A375 (cell line): ENCODE measurements around the gene NPLOC4. TPM values are rescaled to one million over a fixed set of nuclear protein-coding genes. Genes with fewer than 3 reads are reported as not detected.

ENCODE experiments used
- small RNA-seq: library from RNA; depleted of rRNA; stranded (forward); fragments of <200 nt; gene quantifications from one replicate; pipeline ENCODE3, GENCODE V24; 2014
- total RNA-seq: library from RNA; depleted of rRNA; stranded (reverse); fragments of >200 nt; shearing (Covaris generic); gene quantifications from 2 replicates; pipeline ENCODE4 v1.2.3, GENCODE V29; 2014; rRNA removed

The NPLOC4 gene
- total RNA-seq: 46.8 and 62.1 TPM in 2 replicates

GRCh38 chr17:81636505-81637288 is at the start of gene NPLOC4, which contains the start of gene TSPAN10:
TSS of gene NPLOC4 (minus strand) at chr17:81637112. CDS start at chr17:81636930, 182 bp downstream.
TSS of gene TSPAN10 (plus strand) at chr17:81637196. CDS start at chr17:81642413, 5,217 bp downstream.

GRCh38 chr17:81683584-81684441 is 46.9 kb upstream of the NPLOC4 start, which contains the start of the genes ARL16 and HGS:
TSS of gene ARL16 (minus strand) at chr17:81683797. CDS start at chr17:81683753, 44 bp downstream.
TSS of gene HGS (plus strand) at chr17:81684011. CDS start at chr17:81684067, 56 bp downstream.

GRCh38 chr17:81666342-81667191 is 29.7 kb upstream of the NPLOC4 start, which contains the start of the genes CCDC137 and OXLD1:
TSS of gene CCDC137 (plus strand) at chr17:81666737. CDS start at chr17:81666767, 30 bp downstream.
TSS of gene OXLD1 (minus strand) at chr17:81666605. CDS start at chr17:81666577, 28 bp downstream.

GRCh38 chr17:81656118-81656743 is 19.3 kb upstream of the NPLOC4 start, which contains the start of gene PDE6G:
TSS of gene PDE6G (minus strand) at chr17:81656542. CDS start at chr17:81653305, 3,237 bp downstream.

GRCh38 chr17:81552244-81553017 is 84.5 kb downstream of the NPLOC4 start, which contains the start of gene FAAP100:
TSS of gene FAAP100 (minus strand) at chr17:81552353. CDS start at chr17:81552330, 23 bp downstream.

GRCh38 chr17:81527591-81528383 is 109.1 kb downstream of the NPLOC4 start, which contains the start of gene FSCN2:
TSS of gene FSCN2 (plus strand) at chr17:81528377. CDS start at chr17:81528532, 155 bp downstream.

GRCh38 chr17:81512562-81513371 is 124.1 kb downstream of the NPLOC4 start, which contains the start of gene ACTG1:
TSS of gene ACTG1 (minus strand) at chr17:81512799. CDS start at chr17:81512354, 445 bp downstream.

Small RNA genes lying within 50 kb of the gene (small RNA-seq; reads per million reads assigned to genes)
- gene RF00019: not detected

Other genes starting within 250 kb of the NPLOC4 start
- gene BAHCC1, start 241.7 kb downstream of the NPLOC4 start, total RNA-seq: 8.6 and 10.4 TPM in 2 replicates
- gene ACTG1, start 124.3 kb downstream of the NPLOC4 start, total RNA-seq: 2,933 and 5,081 TPM in 2 replicates
- gene FSCN2, start 108.7 kb downstream of the NPLOC4 start, total RNA-seq: 0.08 and 0.50 TPM in 2 replicates
- 28.7 and 29.0 TPM in 2 replicates for gene FAAP100, start 84.8 kb downstream of the NPLOC4 start, total RNA-seq
- gene TSPAN10, start 84 bp upstream of the NPLOC4 start, total RNA-seq: 1.7 and 2.2 TPM in 2 replicates
- 0.64 TPM in 1 of 2 replicates, not detected in the other for gene PDE6G, start 19.4 kb upstream of the NPLOC4 start, total RNA-seq
- 93.6 and 127 TPM in 2 replicates for gene OXLD1, start 29.5 kb upstream of the NPLOC4 start, total RNA-seq
- 56.2 and 57.7 TPM in 2 replicates for gene CCDC137, start 29.6 kb upstream of the NPLOC4 start, total RNA-seq
- 47.6 and 51.0 TPM in 2 replicates for gene ARL16, start 46.7 kb upstream of the NPLOC4 start, total RNA-seq
- 159 and 172 TPM in 2 replicates for gene HGS, start 46.9 kb upstream of the NPLOC4 start, total RNA-seq
- gene MRPL12, start 66.3 kb upstream of the NPLOC4 start, total RNA-seq: 42.8 and 60.5 TPM in 2 replicates
- gene SLC25A10, start 75.2 kb upstream of the NPLOC4 start, total RNA-seq: 55.5 and 62.1 TPM in 2 replicates
- gene GCGR, start 167.0 kb upstream of the NPLOC4 start, total RNA-seq: not detected in 2 replicates
- gene MCRIP1, start 196.2 kb upstream of the NPLOC4 start, total RNA-seq: 73.0 and 96.0 TPM in 2 replicates
- 0.61 TPM in 1 of 2 replicates, not detected in the other for gene PPP1R27, start 197.9 kb upstream of the NPLOC4 start, total RNA-seq
- 716 and 811 TPM in 2 replicates for gene P4HB, start 223.4 kb upstream of the NPLOC4 start, total RNA-seq
- gene ARHGDIA, start 234.2 kb upstream of the NPLOC4 start, total RNA-seq: 229 and 255 TPM in 2 replicates